ENCODE measurements around the gene VAMP2. TPM values are rescaled to one million over a fixed set of nuclear protein-coding genes. Genes with fewer than 3 reads are reported as not detected.

Gene VAMP2
- total and polyA plus RNA-seq, 10 of the 15 experiments (the other 5 are each of a cell fraction or from before 2014, with no cell fraction given) = 3.0 to 35.2 (median 25.0) TPM

GRCh38 chr17:8186446-8186786, 23.7 kb upstream of the VAMP2 start (continued):
- TF ChIP-seq E2F8 (IDR thresholded peaks at IDR 0.05; ENCODE audit: low read depth, partially characterized antibody) = no peak
- no peak for TF ChIP-seq ZNF207 (IDR thresholded peaks at IDR 0.05; ENCODE audit: borderline replicate concordance)
- TF ChIP-seq JUND (IDR thresholded peaks at IDR 0.05; ENCODE audit: low read depth, low read length) = peak; percentile 50; the same call in 1 of the 2 replicates
- TF ChIP-seq MLLT1 (IDR thresholded peaks at IDR 0.05) = 0 out of 2 replicates have a peak, but pooled peaks have one; percentile 10
- TF ChIP-seq YBX1 (IDR thresholded peaks at IDR 0.05) = no peak
- 0 out of 2 replicates have a peak, but pooled peaks have one; percentile 17 for TF ChIP-seq MTA3 (IDR thresholded peaks at IDR 0.05; ENCODE audit: borderline replicate concordance, low read length)
- peak; percentile 4; the same call in 1 of the 2 replicates for TF ChIP-seq BACH1 (IDR thresholded peaks at IDR 0.05; ENCODE audit: borderline replicate concordance)
- TF ChIP-seq EED (IDR thresholded peaks at IDR 0.05; ENCODE audit: low read depth) = 0 out of 2 replicates have a peak, but pooled peaks have one; percentile 8
- no peak for TF ChIP-seq ATF2 (IDR thresholded peaks at IDR 0.05; ENCODE audit: low read length)
- no peak for TF ChIP-seq PRDM15 (CRISPR knock-in tag; IDR thresholded peaks at IDR 0.05)
- TF ChIP-seq NR2C1 (IDR thresholded peaks at IDR 0.05) = no peak
- peak; percentile 38; the same call in 1 of the 2 replicates for TF ChIP-seq E2F4 (IDR thresholded peaks at IDR 0.05; ENCODE audit: low read depth, low read length)
- TF ChIP-seq ZBTB40 (IDR thresholded peaks at IDR 0.05; ENCODE audit: borderline replicate concordance) = peak; percentile 22
- TF ChIP-seq SREBF2 (IDR thresholded peaks at IDR 0.05; ENCODE audit: low read length) = no peak
- no peak for TF ChIP-seq RUNX3 (IDR thresholded peaks at IDR 0.05; ENCODE audit: low read length)
- TF ChIP-seq RB1 (IDR thresholded peaks at IDR 0.05; ENCODE audit: borderline replicate concordance) = 0 out of 2 replicates have a peak, but pooled peaks have one; percentile 1

All from GM12878 (cell line).